ENCODE measurements around the gene TCP11L2. TPM values are rescaled to one million over a fixed set of nuclear protein-coding genes. Genes with fewer than 3 reads are reported as not detected.

Gene TCP11L2
- total RNA-seq, 1 donor from 2014 or later, result 31.6 TPM

DNA sequence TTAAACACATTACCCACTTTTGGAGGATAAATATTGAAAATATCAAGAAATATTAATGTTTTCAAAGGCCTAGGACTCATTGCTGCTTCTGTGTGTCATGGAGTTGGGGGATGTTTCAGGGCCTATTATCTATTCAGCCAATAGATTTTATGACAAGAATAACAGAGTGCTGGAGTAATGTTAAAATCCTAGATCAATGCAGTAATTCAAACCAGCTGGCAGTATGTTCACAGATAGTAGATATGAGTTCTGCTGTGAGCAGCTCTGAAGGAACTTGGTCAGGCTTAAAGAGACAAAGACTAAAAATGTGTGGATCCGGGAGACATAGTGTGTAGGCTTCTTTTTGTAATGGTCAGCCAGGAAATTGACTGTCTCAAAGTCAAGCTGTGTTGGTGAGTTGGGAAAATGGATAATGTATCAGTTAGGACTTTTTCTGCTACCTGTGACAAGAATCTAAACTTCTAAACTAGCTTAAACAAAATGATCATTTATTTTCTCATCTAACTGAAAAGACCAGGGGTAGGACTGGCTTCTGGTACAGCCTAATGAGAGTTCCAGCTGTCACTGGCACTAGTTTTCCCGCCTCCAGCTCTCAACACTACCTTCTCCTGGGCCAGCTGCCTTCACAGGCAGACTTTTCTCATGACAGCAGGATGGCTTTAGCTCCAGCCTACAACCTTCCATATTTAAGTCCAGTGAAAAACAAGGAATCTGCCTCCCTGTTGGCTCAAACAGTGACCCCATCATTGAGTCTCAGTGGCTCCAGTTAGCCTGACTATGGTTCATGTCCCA lies 38.7 kb downstream of the TCP11L2 start:
- no peak for FAIRE-seq
- no peaks in the 10 kb centered on the region for H3K36me3 ChIP-seq (ENCODE audit: control insufficient read depth, insufficient read depth, low read length)
- no peak overlapping the region for H3K4me3 ChIP-seq (ENCODE audit: low read depth, low read length)
- no peaks in the 10 kb centered on the region for H3K27me3 ChIP-seq (ENCODE audit: control insufficient read depth, insufficient read depth, low read length)
- no peak for DNase-seq (ENCODE audit: low read depth)
- TF ChIP-seq, protein P1, sequence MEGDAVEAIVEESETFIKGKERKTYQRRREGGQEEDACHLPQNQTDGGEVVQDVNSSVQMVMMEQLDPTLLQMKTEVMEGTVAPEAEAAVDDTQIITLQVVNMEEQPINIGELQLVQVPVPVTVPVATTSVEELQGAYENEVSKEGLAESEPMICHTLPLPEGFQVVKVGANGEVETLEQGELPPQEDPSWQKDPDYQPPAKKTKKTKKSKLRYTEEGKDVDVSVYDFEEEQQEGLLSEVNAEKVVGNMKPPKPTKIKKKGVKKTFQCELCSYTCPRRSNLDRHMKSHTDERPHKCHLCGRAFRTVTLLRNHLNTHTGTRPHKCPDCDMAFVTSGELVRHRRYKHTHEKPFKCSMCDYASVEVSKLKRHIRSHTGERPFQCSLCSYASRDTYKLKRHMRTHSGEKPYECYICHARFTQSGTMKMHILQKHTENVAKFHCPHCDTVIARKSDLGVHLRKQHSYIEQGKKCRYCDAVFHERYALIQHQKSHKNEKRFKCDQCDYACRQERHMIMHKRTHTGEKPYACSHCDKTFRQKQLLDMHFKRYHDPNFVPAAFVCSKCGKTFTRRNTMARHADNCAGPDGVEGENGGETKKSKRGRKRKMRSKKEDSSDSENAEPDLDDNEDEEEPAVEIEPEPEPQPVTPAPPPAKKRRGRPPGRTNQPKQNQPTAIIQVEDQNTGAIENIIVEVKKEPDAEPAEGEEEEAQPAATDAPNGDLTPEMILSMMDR (IDR thresholded peaks at IDR 0.05; ENCODE audit: insufficient read depth, low read length, severe bottlenecking), result no peak

DNA sequence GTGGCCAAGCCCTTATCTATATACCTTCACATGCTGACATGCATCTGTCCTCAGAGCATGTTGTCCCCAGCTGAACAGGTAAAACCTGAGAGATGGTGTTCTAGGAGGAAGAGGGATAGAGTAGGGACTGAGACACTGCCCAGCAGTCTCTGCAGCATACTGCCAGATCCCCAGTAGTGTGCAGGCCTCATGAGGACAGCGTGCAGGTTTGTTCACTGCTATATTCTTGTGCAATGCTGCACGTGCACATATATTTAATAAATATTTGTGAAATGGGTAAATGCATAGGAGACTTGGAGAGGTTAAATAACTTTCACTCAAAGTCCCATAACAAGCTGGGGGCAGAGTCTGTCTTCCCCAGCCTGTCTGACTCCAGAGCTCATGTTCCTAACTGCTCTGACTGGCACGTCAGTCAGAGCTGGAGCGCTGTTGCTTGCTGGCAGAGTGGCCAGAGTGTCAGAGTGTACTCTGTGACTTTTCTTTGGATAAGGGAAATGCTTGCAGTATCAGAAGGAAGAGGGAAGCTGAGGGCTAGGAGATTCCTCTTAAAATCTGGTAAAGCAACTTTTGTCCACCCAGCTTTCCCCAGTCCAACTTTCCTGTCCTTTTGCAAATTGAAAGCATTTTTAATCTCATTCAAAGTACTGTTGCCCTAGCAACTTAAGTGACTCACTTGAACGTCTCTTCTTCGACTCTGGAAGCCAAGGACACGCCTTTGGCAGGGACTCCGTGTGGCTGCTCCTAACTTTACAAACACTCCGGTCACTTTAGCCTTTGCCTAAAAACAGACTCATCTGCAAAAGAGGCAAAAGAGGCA lies 40.1 kb downstream of the TCP11L2 start:
- TF ChIP-seq, protein P1 (IDR thresholded peaks at IDR 0.05; ENCODE audit: insufficient read depth, low read length, severe bottlenecking), result no peak
- DNase-seq (ENCODE audit: low read depth) (peak; percentile 69), FAIRE-seq (no peak)
- H3K4me3 ChIP-seq (ENCODE audit: low read depth, low read length), result no peak overlapping the region
- no peaks in the 10 kb centered on the region for H3K27me3 ChIP-seq (ENCODE audit: control insufficient read depth, insufficient read depth, low read length)
- no peaks in the 10 kb centered on the region for H3K36me3 ChIP-seq (ENCODE audit: control insufficient read depth, insufficient read depth, low read length)

DNA sequence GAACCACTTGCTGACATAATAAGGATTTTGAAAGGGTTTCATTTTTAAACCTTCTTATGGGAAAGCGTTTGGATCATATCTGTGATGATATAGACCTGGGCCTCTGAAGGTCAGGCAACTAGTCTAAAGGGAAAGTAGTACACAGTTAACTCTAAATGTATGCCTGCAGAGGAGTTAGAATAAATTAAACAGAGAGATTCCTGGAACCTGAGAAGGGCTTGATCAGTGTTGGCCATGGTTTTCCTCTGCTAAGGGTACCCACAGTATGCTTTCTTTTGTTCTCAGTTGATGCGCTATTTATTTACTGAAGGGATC lies 40.6 kb downstream of the TCP11L2 start:
- Histone ChIP-seq H3K4me3 (ENCODE audit: low read depth, low read length) (no peak overlapping the region), H3K27me3 (ENCODE audit: control insufficient read depth, insufficient read depth, low read length) (no peaks in the 10 kb centered on the region), H3K36me3 (ENCODE audit: control insufficient read depth, insufficient read depth, low read length) (no peaks in the 10 kb centered on the region)
- DNase-seq (ENCODE audit: low read depth), result no peak
- TF ChIP-seq, protein P1 (IDR thresholded peaks at IDR 0.05; ENCODE audit: insufficient read depth, low read length, severe bottlenecking), result no peak
- no peak for FAIRE-seq

DNA sequence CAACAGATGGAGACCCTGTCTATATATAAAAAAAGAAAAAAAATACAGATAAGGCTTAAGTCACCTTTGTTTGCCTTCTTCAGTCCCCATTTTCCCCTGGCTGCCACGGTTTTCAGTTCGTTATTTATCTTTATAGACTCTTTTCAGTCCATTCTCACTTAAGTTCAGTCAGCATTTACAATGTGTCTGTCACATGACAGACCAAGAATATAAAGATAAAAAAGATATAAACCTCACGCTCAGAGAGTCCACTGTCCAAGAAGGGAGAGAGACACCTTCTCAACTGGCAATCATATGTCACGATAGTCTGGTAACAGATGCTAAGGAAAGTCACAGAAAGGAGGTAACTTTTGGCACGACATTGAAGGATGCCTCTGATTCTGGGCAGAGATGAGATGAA lies 41.6 kb downstream of the TCP11L2 start:
- Histone ChIP-seq H3K4me3 (ENCODE audit: low read depth, low read length) (no peak overlapping the region), H3K27me3 (ENCODE audit: control insufficient read depth, insufficient read depth, low read length) (no peaks in the 10 kb centered on the region), H3K36me3 (ENCODE audit: control insufficient read depth, insufficient read depth, low read length) (no peaks in the 10 kb centered on the region)
- no peak for DNase-seq (ENCODE audit: low read depth)
- TF ChIP-seq, protein P1 (IDR thresholded peaks at IDR 0.05; ENCODE audit: insufficient read depth, low read length, severe bottlenecking), result no peak
- FAIRE-seq, result no peak

DNA sequence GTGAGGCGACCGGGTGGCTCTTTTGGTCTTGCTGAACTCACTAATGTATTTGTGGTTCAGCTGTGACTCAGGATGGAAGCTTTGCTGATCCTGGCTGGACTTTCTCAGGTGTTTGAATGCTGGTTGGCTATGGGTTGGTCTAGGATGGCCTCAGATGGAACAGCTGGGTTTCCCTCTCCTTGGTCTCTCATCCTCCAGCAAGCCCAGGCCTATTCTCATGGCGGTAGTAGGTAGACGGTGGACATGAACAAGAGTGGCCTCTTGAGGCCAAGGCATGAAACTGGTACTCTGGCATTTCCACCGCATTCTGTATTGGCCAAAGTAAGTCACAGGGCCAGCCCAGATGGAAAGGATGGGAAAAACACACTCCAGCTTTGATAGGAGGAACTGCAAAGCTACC lies 43.2 kb downstream of the TCP11L2 start:
- TF ChIP-seq, protein P1 (IDR thresholded peaks at IDR 0.05; ENCODE audit: insufficient read depth, low read length, severe bottlenecking), result peak; percentile 58
- FAIRE-seq (no peak), DNase-seq (ENCODE audit: low read depth) (peak; percentile 77)
- Histone ChIP-seq H3K4me3 (ENCODE audit: low read depth, low read length) (no peak overlapping the region), H3K36me3 (ENCODE audit: control insufficient read depth, insufficient read depth, low read length) (no peaks in the 10 kb centered on the region), H3K27me3 (ENCODE audit: control insufficient read depth, insufficient read depth, low read length) (no peaks in the 10 kb centered on the region)
